ENCODE measurements around the gene GPR150.
A peak's percentile ranks its signal among the peaks of the same experiment; 100 is the strongest.

Gene GPR150

DNA sequence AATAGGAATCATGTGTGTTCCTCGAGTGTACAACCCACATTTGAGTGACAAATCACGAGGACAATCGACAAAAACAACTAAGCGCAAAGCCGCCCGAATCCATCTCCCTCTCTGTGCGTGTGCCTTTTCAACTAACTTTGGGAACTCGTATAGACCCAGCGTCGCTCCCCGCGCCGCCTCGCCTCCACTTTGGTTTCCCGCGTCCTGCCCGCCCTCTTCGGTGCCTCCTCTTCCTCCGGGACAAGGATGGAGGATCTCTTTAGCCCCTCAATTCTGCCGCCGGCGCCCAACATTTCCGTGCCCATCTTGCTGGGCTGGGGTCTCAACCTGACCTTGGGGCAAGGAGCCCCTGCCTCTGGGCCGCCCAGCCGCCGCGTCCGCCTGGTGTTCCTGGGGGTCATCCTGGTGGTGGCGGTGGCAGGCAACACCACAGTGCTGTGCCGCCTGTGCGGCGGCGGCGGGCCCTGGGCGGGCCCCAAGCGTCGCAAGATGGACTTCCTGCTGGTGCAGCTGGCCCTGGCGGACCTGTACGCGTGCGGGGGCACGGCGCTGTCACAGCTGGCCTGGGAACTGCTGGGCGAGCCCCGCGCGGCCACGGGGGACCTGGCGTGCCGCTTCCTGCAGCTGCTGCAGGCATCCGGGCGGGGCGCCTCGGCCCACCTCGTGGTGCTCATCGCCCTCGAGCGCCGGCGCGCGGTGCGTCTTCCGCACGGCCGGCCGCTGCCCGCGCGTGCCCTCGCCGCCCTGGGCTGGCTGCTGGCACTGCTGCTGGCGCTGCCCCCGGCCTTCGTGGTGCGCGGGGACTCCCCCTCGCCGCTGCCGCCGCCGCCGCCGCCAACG is at the start of gene GPR150:
Gene GPR150, plus strand, starts transcription at position 58 of the 840 bp plus-strand sequence. Its CDS starts 189 bp downstream, at position 247.
- DNase-seq (ENCODE audit: low read depth): peak; percentile 52
- TF ChIP-seq, protein P1, sequence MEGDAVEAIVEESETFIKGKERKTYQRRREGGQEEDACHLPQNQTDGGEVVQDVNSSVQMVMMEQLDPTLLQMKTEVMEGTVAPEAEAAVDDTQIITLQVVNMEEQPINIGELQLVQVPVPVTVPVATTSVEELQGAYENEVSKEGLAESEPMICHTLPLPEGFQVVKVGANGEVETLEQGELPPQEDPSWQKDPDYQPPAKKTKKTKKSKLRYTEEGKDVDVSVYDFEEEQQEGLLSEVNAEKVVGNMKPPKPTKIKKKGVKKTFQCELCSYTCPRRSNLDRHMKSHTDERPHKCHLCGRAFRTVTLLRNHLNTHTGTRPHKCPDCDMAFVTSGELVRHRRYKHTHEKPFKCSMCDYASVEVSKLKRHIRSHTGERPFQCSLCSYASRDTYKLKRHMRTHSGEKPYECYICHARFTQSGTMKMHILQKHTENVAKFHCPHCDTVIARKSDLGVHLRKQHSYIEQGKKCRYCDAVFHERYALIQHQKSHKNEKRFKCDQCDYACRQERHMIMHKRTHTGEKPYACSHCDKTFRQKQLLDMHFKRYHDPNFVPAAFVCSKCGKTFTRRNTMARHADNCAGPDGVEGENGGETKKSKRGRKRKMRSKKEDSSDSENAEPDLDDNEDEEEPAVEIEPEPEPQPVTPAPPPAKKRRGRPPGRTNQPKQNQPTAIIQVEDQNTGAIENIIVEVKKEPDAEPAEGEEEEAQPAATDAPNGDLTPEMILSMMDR (IDR thresholded peaks at IDR 0.05; ENCODE audit: low read length, missing control alignments): no peak
- peak within 1 kb of the TSS; percentile 54 for H3K4me3 ChIP-seq (replicated peaks; ENCODE audit: low read depth, low read length)

DNA sequence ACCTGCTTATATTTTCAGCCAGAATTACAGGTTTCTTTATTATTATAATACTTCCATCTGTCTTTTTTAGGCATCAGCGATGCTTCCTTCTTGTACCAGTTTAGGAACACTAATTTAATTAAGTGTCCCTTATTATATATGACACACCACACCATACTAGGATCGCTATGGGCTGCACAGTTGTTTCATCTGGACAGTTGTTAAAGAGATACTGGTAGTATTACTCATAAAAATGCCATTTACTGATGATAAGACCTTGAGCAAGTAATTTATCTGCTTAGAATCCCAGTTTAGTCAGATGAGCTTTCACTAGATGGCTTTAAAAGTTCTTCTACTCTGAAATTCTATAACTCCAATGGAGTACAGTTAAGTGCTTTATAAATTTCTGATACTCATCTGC is 47.9 kb upstream of the GPR150 start:
- no peak overlapping the region for H3K4me3 ChIP-seq (replicated peaks; ENCODE audit: low read depth, low read length)
- TF ChIP-seq, protein P1 (IDR thresholded peaks at IDR 0.05; ENCODE audit: low read length, missing control alignments): no peak

DNA sequence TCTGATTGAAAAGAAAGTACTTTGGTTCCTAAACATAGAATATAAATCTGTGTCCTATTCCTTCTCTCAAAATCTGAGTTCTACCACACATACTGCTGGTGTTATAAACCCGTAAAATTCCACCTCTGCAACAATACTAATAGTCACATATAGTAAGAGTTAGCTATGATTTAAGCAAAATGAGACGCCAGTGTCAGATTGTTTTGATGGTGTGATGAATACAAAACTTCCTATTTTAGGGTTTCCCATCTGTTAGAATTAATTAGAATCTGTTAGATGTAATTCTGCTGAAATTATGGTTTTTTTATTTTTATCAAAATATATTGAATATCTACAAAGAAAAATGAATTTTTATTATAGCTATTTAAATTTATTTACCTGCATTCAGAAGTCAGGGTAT is 38.3 kb upstream of the GPR150 start:
- H3K4me3 ChIP-seq (replicated peaks; ENCODE audit: low read depth, low read length): no peak overlapping the region
- no peak for DNase-seq (ENCODE audit: low read depth)

More for the DNA sequence above, 47.9 kb upstream of the GPR150 start:
- DNase-seq (ENCODE audit: low read depth): no peak

DNA sequence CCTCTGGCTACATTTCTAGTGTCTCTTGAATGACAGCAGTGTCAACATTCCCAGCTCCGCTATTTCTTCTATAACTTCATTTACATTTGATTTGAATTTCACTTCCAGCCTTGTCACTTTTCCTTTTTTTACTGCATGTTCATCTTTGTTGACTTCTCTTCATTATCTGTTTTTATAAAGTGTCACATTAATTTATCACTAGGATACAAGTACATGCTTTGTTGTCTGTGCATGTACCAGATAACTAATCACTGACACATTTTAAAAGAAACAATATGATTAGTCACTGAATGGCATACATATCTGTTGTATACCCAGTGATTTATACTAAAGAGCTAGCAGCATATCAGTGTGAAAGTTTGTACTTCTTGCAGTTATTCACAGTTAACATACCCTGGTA is 35.9 kb upstream of the GPR150 start:
- no peak overlapping the region for H3K4me3 ChIP-seq (replicated peaks; ENCODE audit: low read depth, low read length)
- TF ChIP-seq, protein P1 (IDR thresholded peaks at IDR 0.05; ENCODE audit: low read length, missing control alignments): no peak
- no peak for DNase-seq (ENCODE audit: low read depth)

More for the DNA sequence above, 38.3 kb upstream of the GPR150 start:
- TF ChIP-seq, protein P1 (IDR thresholded peaks at IDR 0.05; ENCODE audit: low read length, missing control alignments): no peak

DNA sequence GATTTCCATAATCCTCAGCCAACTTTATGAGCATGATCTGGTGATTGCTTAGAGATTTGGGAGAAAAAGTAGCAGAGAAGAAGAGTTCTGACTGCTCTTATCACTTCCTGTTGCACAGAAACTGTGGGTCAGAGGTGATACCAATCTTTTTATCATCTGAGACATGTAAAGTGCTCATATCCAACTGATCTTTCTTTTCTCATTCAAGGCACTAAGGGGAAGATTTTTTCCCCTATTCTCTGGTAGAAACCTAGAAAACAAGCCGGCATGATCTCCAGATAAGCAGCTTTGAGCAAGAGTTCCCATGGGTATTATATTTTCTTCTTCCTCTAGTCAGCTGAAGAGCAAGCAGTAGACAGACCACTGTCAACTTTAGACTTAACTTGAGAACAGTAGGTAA is 29.0 kb upstream of the GPR150 start:
- no peak overlapping the region for H3K4me3 ChIP-seq (replicated peaks; ENCODE audit: low read depth, low read length)
- TF ChIP-seq, protein P1 (IDR thresholded peaks at IDR 0.05; ENCODE audit: low read length, missing control alignments): no peak
- no peak for DNase-seq (ENCODE audit: low read depth)

DNA sequence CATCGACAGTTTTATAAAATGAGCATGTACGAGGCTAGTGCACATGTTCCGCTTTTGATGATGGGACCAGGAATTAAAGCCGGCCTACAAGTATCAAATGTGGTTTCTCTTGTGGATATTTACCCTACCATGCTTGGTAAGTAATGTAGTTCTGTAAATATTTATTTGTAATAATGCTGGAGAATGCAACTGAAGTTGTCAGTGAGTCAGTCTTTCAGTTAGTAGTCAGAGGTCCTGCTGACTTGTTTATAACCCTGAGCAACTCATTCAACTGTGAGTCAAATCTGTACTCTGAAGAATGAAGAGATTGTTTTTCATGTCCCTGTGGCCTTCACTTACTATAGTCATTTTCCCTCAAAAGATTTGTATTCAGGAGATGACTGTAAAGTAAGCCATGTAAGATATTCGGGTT is 28.4 kb upstream of the GPR150 start:
- no peak overlapping the region for H3K4me3 ChIP-seq (replicated peaks; ENCODE audit: low read depth, low read length)
- DNase-seq (ENCODE audit: low read depth): peak; percentile 78
- TF ChIP-seq, protein P1 (IDR thresholded peaks at IDR 0.05; ENCODE audit: low read length, missing control alignments): no peak

Data from fibroblast of pulmonary artery (primary cell).